Mesendoderm (in vitro differentiated cells): ENCODE measurements around the gene RAB36. TPM values are rescaled to one million over a fixed set of nuclear protein-coding genes. Genes with fewer than 3 reads are reported as not detected.

Experiments
- DNase-seq: peaks from one replicate; pipeline ENCODE4 v3.0.0; 2013
- H2AK5ac ChIP-seq: 2 replicates; pipeline ENCODE4 v1.6.1; 2013; ENCODE audit warnings: low read length, inconsistent platforms
- H2BK120ac ChIP-seq: 2 replicates; pipeline ENCODE4 v1.6.1; 2013; ENCODE audit warnings: low read depth, mild to moderate bottlenecking, low read length, moderate library complexity, mixed read lengths
- H2BK15ac ChIP-seq: replicated peaks from 2 replicates; pipeline ENCODE4 v1.6.1; 2013; ENCODE audit warnings: low read depth, mild to moderate bottlenecking, moderate library complexity
- H2BK5ac ChIP-seq: 2 replicates; pipeline ENCODE4 v1.6.1; 2013; ENCODE audit warnings: low read length, inconsistent platforms
- H3K18ac ChIP-seq: 2 replicates; pipeline ENCODE4 v1.6.1; 2013; ENCODE audit warnings: mild to moderate bottlenecking, low read length, mixed read lengths
- H3K23ac ChIP-seq: one replicate; pipeline ENCODE4 v1.6.1; 2013; ENCODE audit warnings: low read length
- H3K27ac ChIP-seq: 2 replicates; pipeline ENCODE4 v1.5.1; 2013; ENCODE audit warnings: low read depth, mild to moderate bottlenecking, inconsistent platforms, low read length, moderate library complexity
- H3K27me3 ChIP-seq: 2 replicates; pipeline ENCODE4 v1.6.1; 2013; ENCODE audit warnings: low read length, control low read depth, mild to moderate bottlenecking, inconsistent platforms; ENCODE audit not compliant: insufficient read depth, poor library complexity
- H3K36me3 ChIP-seq: 2 replicates; pipeline ENCODE4 v1.6.1; 2013; ENCODE audit warnings: low read length, inconsistent platforms; ENCODE audit not compliant: control insufficient read depth, insufficient read depth
- H3K4ac ChIP-seq: one replicate; pipeline ENCODE4 v1.6.1; 2013; ENCODE audit warnings: low read depth, mild to moderate bottlenecking, low read length, moderate library complexity
- H3K4me1 ChIP-seq: 2 replicates; pipeline ENCODE4 v1.6.1; 2013; ENCODE audit warnings: low read depth, low read length, inconsistent platforms; ENCODE audit not compliant: control insufficient read depth
- H3K4me2 ChIP-seq: 2 replicates; pipeline ENCODE4 v1.6.1; 2013; ENCODE audit warnings: low read length
- H3K4me3 ChIP-seq: 2 replicates; pipeline ENCODE4 v1.5.1; 2013; ENCODE audit warnings: mild to moderate bottlenecking, low read length
- H3K56ac ChIP-seq: one replicate; pipeline ENCODE4 v1.6.1; 2013; ENCODE audit warnings: low read length
- H3K79me1 ChIP-seq: 2 replicates; pipeline ENCODE4 v1.6.1; 2013; ENCODE audit warnings: low read length, inconsistent platforms
- H3K79me2 ChIP-seq: 2 replicates; pipeline ENCODE4 v1.6.1; 2013; ENCODE audit warnings: mild to moderate bottlenecking, low read length; ENCODE audit not compliant: control insufficient read depth, insufficient read depth
- H3K9ac ChIP-seq: 2 replicates; pipeline ENCODE4 v1.6.1; 2013; ENCODE audit warnings: low read length, inconsistent platforms
- H4K5ac ChIP-seq: one replicate; pipeline ENCODE4 v1.6.1; 2013; ENCODE audit warnings: low read length
- H4K8ac ChIP-seq: one replicate; pipeline ENCODE4 v1.6.1; 2013; ENCODE audit warnings: low read depth, mild to moderate bottlenecking, control low read depth, low read length, moderate library complexity
- WGBS: extraction: QIAGEN DNeasy Blood & Tissue Kit; methylation state at CpG from one replicate; pipeline ENCODE4 v1.1.7; 2013; ENCODE audit warnings: low lambda C conversion rate, missing lambda C conversion rate; ENCODE audit not compliant: insufficient coverage; ENCODE audit errors: extremely low coverage; 5-methylcytosine and 5-hydroxymethylcytosine counted together
- small RNA-seq: library from polyadenylated mRNA; stranded (forward); fragments of <200 nt; extraction: miRNeasy Mini kit (QIAGEN cat#:217004); gene quantifications from one replicate; pipeline ENCODE3, GENCODE V24; 2013; ENCODE audit not compliant: insufficient read depth

Gene RAB36

GRCh38 chr22:23213022-23213555 is 67.8 kb downstream of the RAB36 start:
- H2BK5ac ChIP-seq = no peak overlapping the region
- no CpG with 5 or more reads among the region's 13 CpGs for WGBS

GRCh38 chr22:23213581-23214334 is 68.5 kb downstream of the RAB36 start:
- no peak overlapping the region for H4K8ac ChIP-seq
- H4K5ac ChIP-seq = no peak overlapping the region
- WGBS = no CpG with 5 or more reads among the region's 11 CpGs
- no peak overlapping the region for H3K56ac ChIP-seq
- H3K27ac ChIP-seq = no peak overlapping the region
- no peak overlapping the region for H2BK120ac ChIP-seq
- H3K79me2 ChIP-seq = peaks cover 84% of the 10 kb centered on the region
- no peak overlapping the region for H2BK5ac ChIP-seq
- H3K27me3 ChIP-seq = no peaks in the 10 kb centered on the region
- peaks cover 14% of the 10 kb centered on the region for H3K4me1 ChIP-seq
- no peak overlapping the region for H3K18ac ChIP-seq
- no peak overlapping the region for H2AK5ac ChIP-seq
- H3K4me3 ChIP-seq = no peak overlapping the region
- H2BK15ac ChIP-seq = no peak overlapping the region
- no peak overlapping the region for H3K4ac ChIP-seq
- H3K36me3 ChIP-seq = no peaks in the 10 kb centered on the region
- H3K9ac ChIP-seq = no peak overlapping the region
- no peak overlapping the region for H3K23ac ChIP-seq
- peaks cover 58% of the 10 kb centered on the region for H3K79me1 ChIP-seq
- DNase-seq = no peak
- H3K4me2 ChIP-seq = no peak overlapping the region

More at GRCh38 chr22:23213022-23213555, 67.8 kb downstream of the RAB36 start:
- Histone ChIP-seq H3K4me2 (no peak overlapping the region), H3K79me2 (peaks cover 81% of the 10 kb centered on the region), H3K4me1 (peaks cover 8% of the 10 kb centered on the region), H3K18ac (no peak overlapping the region), H3K9ac (no peak overlapping the region), H4K5ac (no peak overlapping the region), H3K56ac (no peak overlapping the region), H3K4me3 (no peak overlapping the region), H3K79me1 (peaks cover 55% of the 10 kb centered on the region), H4K8ac (no peak overlapping the region), H2BK15ac (no peak overlapping the region), H3K27me3 (no peaks in the 10 kb centered on the region), H2BK120ac (no peak overlapping the region), H3K4ac (no peak overlapping the region), H3K27ac (no peak overlapping the region), H2AK5ac (no peak overlapping the region), H3K36me3 (no peaks in the 10 kb centered on the region), H3K23ac (no peak overlapping the region)
- no peak for DNase-seq

Small RNA genes lying within 50 kb of the gene (small RNA-seq; reads per million reads assigned to genes)
- not detected for gene BCRP8
- not detected for gene RF00017
- not detected for gene RF00066
